Neural cell (in vitro differentiated cells): ENCODE results near the gene GOLGA3. TPM values are rescaled to one million over a fixed set of nuclear protein-coding genes. Genes with fewer than 3 reads are reported as not detected.

Experiments used
- H2AFZ ChIP-seq: fragments of 200-600, 300-800 bp; sonication (generic), shearing (Covaris generic); 2 replicates; pipeline ENCODE4 v1.6.0; 2014; ENCODE audit warnings: low read depth, mild to moderate bottlenecking, antibody characterized with exemption, low read length, moderate library complexity
- H3F3A ChIP-seq: fragments of 200-600 bp; shearing (Covaris generic); 2 replicates; pipeline ENCODE4 v1.6.1; 2016; ENCODE audit warnings: mild to moderate bottlenecking, moderate library complexity, mixed read lengths, antibody characterized with exemption, low read length; ENCODE audit not compliant: insufficient read depth, poor library complexity, severe bottlenecking
- H3K27ac ChIP-seq: fragments of 200-600, 300-800 bp; sonication (generic), shearing (Covaris generic); 2 replicates; pipeline ENCODE4 v1.5.1; 2014; ENCODE audit warnings: mild to moderate bottlenecking, low read length, moderate library complexity
- H3K27me3 ChIP-seq: fragments of 300-800, 200-600 bp; sonication (generic), shearing (Covaris generic); 2 replicates; pipeline ENCODE4 v1.6.0; 2014; ENCODE audit warnings: mild to moderate bottlenecking, low read depth, low read length, moderate library complexity; ENCODE audit not compliant: insufficient read depth
- H3K36me3 ChIP-seq: fragments of 300-800, 200-600 bp; sonication (generic), shearing (Covaris generic); 2 replicates; pipeline ENCODE4 v1.5.1; 2014; ENCODE audit warnings: mild to moderate bottlenecking, antibody characterized with exemption, low read length, moderate library complexity; ENCODE audit not compliant: insufficient read depth
- H3K4me2 ChIP-seq: fragments of 300-800, 200-600 bp; sonication (generic), shearing (Covaris generic); 2 replicates; pipeline ENCODE4 v1.6.0; 2014; ENCODE audit warnings: mild to moderate bottlenecking, low read length
- H3K4me3 ChIP-seq: fragments of 300-800, 200-600 bp; sonication (generic), shearing (Covaris generic); 2 replicates; pipeline ENCODE4 v1.5.1; 2014; ENCODE audit warnings: mild to moderate bottlenecking, low read length, moderate library complexity
- H3K79me2 ChIP-seq: fragments of 200-600 bp; shearing (Covaris generic); replicated peaks from 2 replicates; pipeline ENCODE4 v1.6.0; 2014; ENCODE audit warnings: mild to moderate bottlenecking, low read length, moderate library complexity; ENCODE audit not compliant: insufficient read depth
- H3K9ac ChIP-seq: fragments of 300-800, 200-600 bp; sonication (generic), shearing (Covaris generic); 2 replicates; pipeline ENCODE4 v1.6.1; 2016; ENCODE audit warnings: mild to moderate bottlenecking, low read length, mixed read lengths
- H3K9me2 ChIP-seq: fragments of 200-600 bp; shearing (Covaris generic); 2 replicates; pipeline ENCODE4 v1.6.1; 2016; ENCODE audit warnings: mild to moderate bottlenecking, low read length, mixed read lengths; ENCODE audit not compliant: insufficient read depth
- H3K9me3 ChIP-seq: fragments of 200-600, 300-800 bp; sonication (generic), shearing (Covaris generic); 2 replicates; pipeline ENCODE4 v1.6.1; 2016; ENCODE audit warnings: mild to moderate bottlenecking, mixed run types, low read length, moderate library complexity, mixed read lengths
- H4K20me1 ChIP-seq: fragments of 200-600 bp; shearing (Covaris generic); 2 replicates; pipeline ENCODE4 v1.6.1; 2016; ENCODE audit warnings: mild to moderate bottlenecking, mixed run types; ENCODE audit not compliant: insufficient read depth
- CTCF ChIP-seq: fragments of 450-650 bp; IDR thresholded peaks from 2 replicates; pipeline ENCODE4 v1.5.1; 2014; ENCODE audit warnings: antibody characterized with exemption, mild to moderate bottlenecking, moderate library complexity; ENCODE audit not compliant: poor library complexity, severe bottlenecking
- EP300 ChIP-seq: fragments of 450-650 bp; conservative IDR thresholded peaks from 2 replicates; pipeline ENCODE4 v1.6.1; 2014; ENCODE audit warnings: antibody characterized with exemption, mild to moderate bottlenecking, moderate library complexity; ENCODE audit not compliant: poor library complexity, severe bottlenecking
- EZH2 ChIP-seq: fragments of 200-600, 300-800 bp; shearing (Covaris generic), sonication (generic); IDR thresholded peaks from 2 replicates; pipeline ENCODE4 v1.6.1; 2014; ENCODE audit warnings: antibody characterized with exemption, low read length, borderline replicate concordance, mild to moderate bottlenecking; ENCODE audit not compliant: insufficient read depth, poor library complexity, severe bottlenecking
- MXI1 ChIP-seq: fragments of 450-650 bp; conservative IDR thresholded peaks from 2 replicates; pipeline ENCODE4 v1.6.1; 2014; ENCODE audit warnings: antibody characterized with exemption, mild to moderate bottlenecking; ENCODE audit not compliant: poor library complexity, severe bottlenecking
- POLR2AphosphoS5 ChIP-seq: IDR thresholded peaks from 2 replicates; pipeline ENCODE4 v1.6.1; 2012
- RAD21 ChIP-seq: fragments of 450-650 bp; conservative IDR thresholded peaks from 2 replicates; pipeline ENCODE4 v1.6.1; 2014; ENCODE audit warnings: antibody characterized with exemption, mild to moderate bottlenecking, moderate library complexity
- REST ChIP-seq: IDR thresholded peaks from 2 replicates; pipeline ENCODE4 v1.6.1; 2012; ENCODE audit warnings: borderline replicate concordance
- SMC3 ChIP-seq: fragments of 450-650 bp; conservative IDR thresholded peaks from 2 replicates; pipeline ENCODE4 v1.6.1; 2014; ENCODE audit warnings: antibody characterized with exemption, mild to moderate bottlenecking, moderate library complexity; ENCODE audit not compliant: poor library complexity
- TAF1 ChIP-seq: IDR thresholded peaks from 2 replicates; pipeline ENCODE4 v1.6.1; 2012; ENCODE audit warnings: low read depth
- polyA plus RNA-seq: library from polyadenylated mRNA; depleted of rRNA; stranded (reverse); fragments of >200 nt; gene quantifications from 2 replicates; pipeline ENCODE4 v1.2.3, GENCODE V29; 2014

Gene GOLGA3
- polyA plus RNA-seq, 1 donor from 2014 or later: 16.7 TPM

GRCh38 chr12:132850291-132850690 lies 21.6 kb upstream of the GOLGA3 start:
- H2AFZ ChIP-seq: no peak overlapping the region
- no peak overlapping the region for H3K4me2 ChIP-seq
- no peak overlapping the region for H3K9ac ChIP-seq
- no peaks in the 10 kb centered on the region for H3K79me2 ChIP-seq
- H3K27me3 ChIP-seq: no peaks in the 10 kb centered on the region
- H3F3A ChIP-seq: no peaks in the 10 kb centered on the region
- TF ChIP-seq SMC3: no peak
- no peak for TF ChIP-seq RAD21
- no peak overlapping the region for H3K27ac ChIP-seq
- H3K9me3 ChIP-seq: no peaks in the 10 kb centered on the region
- H3K36me3 ChIP-seq: peaks cover 6% of the 10 kb centered on the region
- H3K9me2 ChIP-seq: no peaks in the 10 kb centered on the region
- H3K4me3 ChIP-seq: no peak overlapping the region
- H4K20me1 ChIP-seq: no peaks in the 10 kb centered on the region

- Histone ChIP-seq H2AFZ (no peak overlapping the region), H3K9ac (no peak overlapping the region), H3K9me3 (no peaks in the 10 kb centered on the region), H3K36me3 (peaks cover 6% of the 10 kb centered on the region), H3K27me3 (no peaks in the 10 kb centered on the region), H3K79me2 (no peaks in the 10 kb centered on the region), H3K4me3 (no peak overlapping the region), H3K9me2 (no peaks in the 10 kb centered on the region), H3F3A (no peaks in the 10 kb centered on the region), H3K4me2 (no peak overlapping the region), H4K20me1 (no peaks in the 10 kb centered on the region), H3K27ac (no peak overlapping the region)
- TF ChIP-seq CTCF (no peak), RAD21 (no peak), SMC3 (no peak), MXI1 (no peak), REST (no peak), POLR2AphosphoS5 (no peak), EP300 (no peak), TAF1 (no peak), EZH2 (no peak)
These were observed 19.9 kb upstream of the GOLGA3 start for GRCh38 chr12:132848521-132848920.
